GM12874 (cell line): ENCODE measurements around the gene DOK3.

ENCODE experiments used
- CTCF ChIP-seq: IDR thresholded peaks from 2 replicates; pipeline ENCODE4 v1.5.1; 2011; ENCODE audit warnings: low read depth, mild to moderate bottlenecking, control low read depth, low read length, moderate library complexity; ENCODE audit not compliant: insufficient read depth

The DOK3 gene

GRCh38 chr5:177468329-177468684 lies 41.3 kb downstream of the DOK3 start:
- TF ChIP-seq CTCF: no peak

- TF ChIP-seq CTCF: no peak
Measured at GRCh38 chr5:177467436-177467835, 42.2 kb downstream of the DOK3 start.

GRCh38 chr5:177466861-177467260 lies 42.8 kb downstream of the DOK3 start:
- TF ChIP-seq CTCF: no peak

- no peak for TF ChIP-seq CTCF
Measured at GRCh38 chr5:177465044-177465443, 44.6 kb downstream of the DOK3 start.

- TF ChIP-seq CTCF: no peak
Measured at GRCh38 chr5:177462021-177462670, 47.5 kb downstream of the DOK3 start.

GRCh38 chr5:177459819-177460628 lies 49.6 kb downstream of the DOK3 start:
- no peak for TF ChIP-seq CTCF

- no peak for TF ChIP-seq CTCF
Measured at GRCh38 chr5:177459357-177459756, 50.3 kb downstream of the DOK3 start.
